ENCODE results near the gene NEUROG3. TPM values are rescaled to one million over a fixed set of nuclear protein-coding genes. Genes with fewer than 3 reads are reported as not detected.
A peak's percentile ranks its signal among the peaks of the same experiment; 100 is the strongest.

NEUROG3 gene
- total RNA-seq, 1 experiment from 2014 or later = 2.4 TPM

DNA sequence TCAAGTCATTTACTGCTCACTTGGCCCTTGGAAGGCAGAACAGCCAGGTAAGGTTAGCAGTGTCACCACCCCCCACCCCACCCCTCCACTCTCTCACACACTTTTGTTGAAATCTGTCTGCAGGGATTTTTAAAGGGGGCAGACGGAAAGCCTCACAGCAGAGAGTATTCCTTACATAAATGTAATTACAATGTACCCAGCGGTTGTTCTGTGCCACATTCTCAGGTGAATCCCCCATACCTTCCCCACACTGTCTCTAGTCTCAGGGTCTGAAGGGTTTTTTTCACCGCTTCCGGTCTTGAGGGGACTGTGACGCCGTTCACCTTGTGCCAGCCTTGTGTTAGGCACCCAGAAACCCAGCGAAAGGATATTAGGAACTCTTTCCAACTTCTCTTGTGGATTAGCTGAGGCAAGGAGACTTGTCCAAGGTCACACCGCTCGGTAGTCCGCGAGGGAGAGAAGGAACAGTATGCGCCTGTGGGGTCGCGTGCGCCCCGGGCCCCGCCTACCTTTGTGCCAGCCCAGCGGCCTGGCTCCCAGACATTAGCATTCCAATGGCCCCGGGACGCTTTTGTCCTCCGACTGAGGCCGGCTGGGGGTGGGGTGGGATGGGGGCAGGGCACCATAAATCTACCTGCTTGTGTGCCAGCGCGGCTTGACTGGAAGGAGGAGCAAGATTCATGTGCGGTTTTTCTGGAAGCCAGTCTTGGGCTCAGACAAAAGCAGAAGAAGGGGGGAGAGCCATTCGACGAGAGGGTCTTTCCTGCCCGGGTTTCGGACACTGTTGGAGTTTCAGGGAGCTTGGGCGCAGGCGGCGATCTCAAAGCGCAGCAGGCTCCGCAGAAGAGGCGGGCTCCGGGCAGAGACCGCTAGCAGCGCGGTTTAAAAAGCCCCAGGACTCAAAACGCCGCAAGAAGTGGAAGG is 4.5 kb downstream of the NEUROG3 start (continued):
- TF ChIP-seq, protein P1, sequence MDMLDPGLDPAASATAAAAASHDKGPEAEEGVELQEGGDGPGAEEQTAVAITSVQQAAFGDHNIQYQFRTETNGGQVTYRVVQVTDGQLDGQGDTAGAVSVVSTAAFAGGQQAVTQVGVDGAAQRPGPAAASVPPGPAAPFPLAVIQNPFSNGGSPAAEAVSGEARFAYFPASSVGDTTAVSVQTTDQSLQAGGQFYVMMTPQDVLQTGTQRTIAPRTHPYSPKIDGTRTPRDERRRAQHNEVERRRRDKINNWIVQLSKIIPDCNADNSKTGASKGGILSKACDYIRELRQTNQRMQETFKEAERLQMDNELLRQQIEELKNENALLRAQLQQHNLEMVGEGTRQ (CRISPR knock-in tag; IDR thresholded peaks at IDR 0.05) = peak; percentile 30; the same call in 1 of the 2 replicates
- TF ChIP-seq, protein P2, sequence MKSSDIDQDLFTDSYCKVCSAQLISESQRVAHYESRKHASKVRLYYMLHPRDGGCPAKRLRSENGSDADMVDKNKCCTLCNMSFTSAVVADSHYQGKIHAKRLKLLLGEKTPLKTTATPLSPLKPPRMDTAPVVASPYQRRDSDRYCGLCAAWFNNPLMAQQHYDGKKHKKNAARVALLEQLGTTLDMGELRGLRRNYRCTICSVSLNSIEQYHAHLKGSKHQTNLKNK (CRISPR knock-in tag; IDR thresholded peaks at IDR 0.05) = no peak
- TF ChIP-seq RORB (CRISPR knock-in tag; IDR thresholded peaks at IDR 0.05) (no peak), SOX15 (CRISPR knock-in tag; IDR thresholded peaks at IDR 0.05) (no peak)
- TF ChIP-seq, protein P3, sequence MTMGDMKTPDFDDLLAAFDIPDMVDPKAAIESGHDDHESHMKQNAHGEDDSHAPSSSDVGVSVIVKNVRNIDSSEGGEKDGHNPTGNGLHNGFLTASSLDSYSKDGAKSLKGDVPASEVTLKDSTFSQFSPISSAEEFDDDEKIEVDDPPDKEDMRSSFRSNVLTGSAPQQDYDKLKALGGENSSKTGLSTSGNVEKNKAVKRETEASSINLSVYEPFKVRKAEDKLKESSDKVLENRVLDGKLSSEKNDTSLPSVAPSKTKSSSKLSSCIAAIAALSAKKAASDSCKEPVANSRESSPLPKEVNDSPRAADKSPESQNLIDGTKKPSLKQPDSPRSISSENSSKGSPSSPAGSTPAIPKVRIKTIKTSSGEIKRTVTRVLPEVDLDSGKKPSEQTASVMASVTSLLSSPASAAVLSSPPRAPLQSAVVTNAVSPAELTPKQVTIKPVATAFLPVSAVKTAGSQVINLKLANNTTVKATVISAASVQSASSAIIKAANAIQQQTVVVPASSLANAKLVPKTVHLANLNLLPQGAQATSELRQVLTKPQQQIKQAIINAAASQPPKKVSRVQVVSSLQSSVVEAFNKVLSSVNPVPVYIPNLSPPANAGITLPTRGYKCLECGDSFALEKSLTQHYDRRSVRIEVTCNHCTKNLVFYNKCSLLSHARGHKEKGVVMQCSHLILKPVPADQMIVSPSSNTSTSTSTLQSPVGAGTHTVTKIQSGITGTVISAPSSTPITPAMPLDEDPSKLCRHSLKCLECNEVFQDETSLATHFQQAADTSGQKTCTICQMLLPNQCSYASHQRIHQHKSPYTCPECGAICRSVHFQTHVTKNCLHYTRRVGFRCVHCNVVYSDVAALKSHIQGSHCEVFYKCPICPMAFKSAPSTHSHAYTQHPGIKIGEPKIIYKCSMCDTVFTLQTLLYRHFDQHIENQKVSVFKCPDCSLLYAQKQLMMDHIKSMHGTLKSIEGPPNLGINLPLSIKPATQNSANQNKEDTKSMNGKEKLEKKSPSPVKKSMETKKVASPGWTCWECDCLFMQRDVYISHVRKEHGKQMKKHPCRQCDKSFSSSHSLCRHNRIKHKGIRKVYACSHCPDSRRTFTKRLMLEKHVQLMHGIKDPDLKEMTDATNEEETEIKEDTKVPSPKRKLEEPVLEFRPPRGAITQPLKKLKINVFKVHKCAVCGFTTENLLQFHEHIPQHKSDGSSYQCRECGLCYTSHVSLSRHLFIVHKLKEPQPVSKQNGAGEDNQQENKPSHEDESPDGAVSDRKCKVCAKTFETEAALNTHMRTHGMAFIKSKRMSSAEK (CRISPR knock-in tag; IDR thresholded peaks at IDR 0.05; ENCODE audit: borderline replicate concordance) = no peak

DNA sequence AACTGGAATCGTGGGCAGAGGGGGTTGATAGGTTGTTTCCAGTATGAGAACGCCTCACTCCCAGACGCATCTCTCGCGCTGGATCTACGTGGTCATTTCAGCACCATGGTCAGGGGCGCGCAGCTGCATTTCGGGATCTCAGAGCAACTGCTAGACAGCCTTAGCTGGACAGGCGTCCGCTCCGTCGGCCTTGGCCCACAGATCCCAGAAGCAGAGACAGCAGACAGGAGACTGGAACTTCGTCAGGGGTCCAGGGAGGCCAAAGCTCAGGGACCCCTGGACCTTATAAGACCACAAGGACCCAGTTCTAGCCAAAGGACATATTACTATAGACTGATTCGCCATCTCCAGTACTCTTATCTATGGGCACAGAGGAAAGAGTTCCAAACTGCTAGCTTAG is 5.3 kb downstream of the NEUROG3 start:
- peak; percentile 83 for DNase-seq (ENCODE audit: low spot score)
- CTCF ChIA-PET = interaction anchor here (1.3 to 3.8 kb wide), 5 partner anchors 10 to 160 kb away, joined by 4 to 25 read pairs (median 12); no protein-coding TSS in a partner anchor
- POLR2A ChIA-PET = interaction anchor here (0.7 to 1.2 kb wide), 2 partner anchors 10 to 11 kb away, joined by 3 read pairs; no protein-coding TSS in a partner anchor
- peak overlapping the region; percentile 88 for H3K4me3 Mint-ChIP-seq
- H3K4me1 Mint-ChIP-seq = peaks cover 40% of the 10 kb centered on the region
- peaks cover 97% of the 10 kb centered on the region for H3K27me3 Mint-ChIP-seq (ENCODE audit: low read depth)
- H3K9me3 Mint-ChIP-seq = no peaks in the 10 kb centered on the region; the same call in 1 of the 2 replicates
- no peaks in the 10 kb centered on the region for H3K36me3 Mint-ChIP-seq
- no peak overlapping the region for H3K27ac Mint-ChIP-seq
- peak; percentile 13 for ATAC-seq
- TF ChIP-seq CBFB (CRISPR knock-in tag; IDR thresholded peaks at IDR 0.05; ENCODE audit: low read depth) (no peak), NR2C2 (CRISPR knock-in tag; IDR thresholded peaks at IDR 0.05) (no peak; the same call in 1 of the 2 replicates), GTF2I (CRISPR knock-in tag; conservative IDR thresholded peaks at IDR 0.05) (no peak), SMAD4 (CRISPR knock-in tag; IDR thresholded peaks at IDR 0.05) (peak; percentile 64; the same call in 1 of the 2 replicates), SMAD3 (CRISPR knock-in tag; IDR thresholded peaks at IDR 0.05; ENCODE audit: borderline replicate concordance) (peak; percentile 88; the same call in 1 of the 2 replicates), TCF7 (CRISPR knock-in tag; IDR thresholded peaks at IDR 0.05; ENCODE audit: low read depth) (no peak), ZNF671 (CRISPR knock-in tag; IDR thresholded peaks at IDR 0.05) (no peak), HMGA2 (CRISPR knock-in tag; IDR thresholded peaks at IDR 0.05) (no peak), ZNF232 (CRISPR knock-in tag; IDR thresholded peaks at IDR 0.05) (peak; percentile 52; the same call in 1 of the 2 replicates), FOXJ3 (CRISPR knock-in tag; IDR thresholded peaks at IDR 0.05; ENCODE audit: borderline replicate concordance) (no peak), GRHL2 (CRISPR knock-in tag; IDR thresholded peaks at IDR 0.05; ENCODE audit: insufficient replicate concordance, severe bottlenecking) (no peak), OVOL2 (CRISPR knock-in tag; IDR thresholded peaks at IDR 0.05; ENCODE audit: borderline replicate concordance) (no peak), EMX1 (CRISPR knock-in tag; IDR thresholded peaks at IDR 0.05) (no peak), JUN (CRISPR knock-in tag; IDR thresholded peaks at IDR 0.05) (peak; percentile 81; the same call in 1 of the 2 replicates), ZNF423 (CRISPR knock-in tag; IDR thresholded peaks at IDR 0.05) (no peak), SP1 (CRISPR knock-in tag; conservative IDR thresholded peaks at IDR 0.05) (0 out of 2 replicates have a peak, but pooled peaks have one; percentile 37), NR3C1 (CRISPR knock-in tag; conservative IDR thresholded peaks at IDR 0.05; ENCODE audit: low read depth) (no peak; the same call in 1 of the 2 replicates)
- TF ChIP-seq, protein P4, sequence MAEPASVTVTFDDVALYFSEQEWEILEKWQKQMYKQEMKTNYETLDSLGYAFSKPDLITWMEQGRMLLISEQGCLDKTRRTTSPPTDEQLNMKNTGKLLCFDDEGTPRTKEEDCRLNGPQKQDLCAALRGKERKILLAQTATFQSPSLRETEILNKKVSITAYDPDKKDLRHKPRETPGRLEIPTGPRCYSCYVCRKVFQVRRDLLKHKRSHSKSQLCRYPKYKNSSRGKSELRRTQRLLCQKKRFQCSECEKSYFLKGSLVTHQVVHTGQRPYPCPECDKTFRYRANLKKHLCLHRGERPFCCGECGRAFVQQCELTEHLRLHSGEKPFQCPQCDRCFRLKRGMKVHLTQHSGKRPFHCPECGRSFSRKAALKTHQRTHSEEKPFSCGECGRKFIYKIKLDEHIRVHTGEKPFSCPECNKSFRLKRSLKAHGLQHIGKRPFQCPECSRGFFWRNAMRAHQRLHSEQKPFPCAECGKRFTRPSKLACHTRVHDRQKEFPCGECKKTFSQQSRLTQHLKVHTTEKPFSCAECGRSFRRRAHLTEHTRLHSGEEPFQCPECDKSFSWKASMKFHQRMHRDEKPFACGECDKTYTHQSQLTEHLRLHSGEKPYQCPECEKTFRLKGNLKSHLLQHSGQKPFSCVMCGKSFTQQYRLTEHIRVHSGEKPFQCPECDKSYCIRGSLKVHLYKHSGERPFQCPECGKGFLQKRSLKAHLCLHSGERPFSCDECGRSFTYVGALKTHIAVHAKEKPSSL (CRISPR knock-in tag; conservative IDR thresholded peaks at IDR 0.05) = no peak
- TF ChIP-seq, protein P5, sequence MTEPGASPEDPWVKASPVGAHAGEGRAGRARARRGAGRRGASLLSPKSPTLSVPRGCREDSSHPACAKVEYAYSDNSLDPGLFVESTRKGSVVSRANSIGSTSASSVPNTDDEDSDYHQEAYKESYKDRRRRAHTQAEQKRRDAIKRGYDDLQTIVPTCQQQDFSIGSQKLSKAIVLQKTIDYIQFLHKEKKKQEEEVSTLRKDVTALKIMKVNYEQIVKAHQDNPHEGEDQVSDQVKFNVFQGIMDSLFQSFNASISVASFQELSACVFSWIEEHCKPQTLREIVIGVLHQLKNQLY (CRISPR knock-in tag; IDR thresholded peaks at IDR 0.05) = no peak
- TF ChIP-seq, protein P1 (CRISPR knock-in tag; IDR thresholded peaks at IDR 0.05) = no peak
- TF ChIP-seq, protein P6, sequence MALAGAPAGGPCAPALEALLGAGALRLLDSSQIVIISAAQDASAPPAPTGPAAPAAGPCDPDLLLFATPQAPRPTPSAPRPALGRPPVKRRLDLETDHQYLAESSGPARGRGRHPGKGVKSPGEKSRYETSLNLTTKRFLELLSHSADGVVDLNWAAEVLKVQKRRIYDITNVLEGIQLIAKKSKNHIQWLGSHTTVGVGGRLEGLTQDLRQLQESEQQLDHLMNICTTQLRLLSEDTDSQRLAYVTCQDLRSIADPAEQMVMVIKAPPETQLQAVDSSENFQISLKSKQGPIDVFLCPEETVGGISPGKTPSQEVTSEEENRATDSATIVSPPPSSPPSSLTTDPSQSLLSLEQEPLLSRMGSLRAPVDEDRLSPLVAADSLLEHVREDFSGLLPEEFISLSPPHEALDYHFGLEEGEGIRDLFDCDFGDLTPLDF (CRISPR knock-in tag; IDR thresholded peaks at IDR 0.05) = peak; percentile 71; the same call in 1 of the 2 replicates
